HEK293T (cell line): Measurements from ENCODE around the gene CHCHD3.

Experiments used
- ELF4 ChIP-seq: fragments of 450-650 bp; IDR thresholded peaks from 2 replicates; pipeline ENCODE4 v1.6.1; 2017; ENCODE audit warnings: antibody characterized with exemption
- FOXK2 ChIP-seq: fragments of 450-650 bp; IDR thresholded peaks from 2 replicates; pipeline ENCODE4 v1.6.1; 2016; ENCODE audit warnings: mild to moderate bottlenecking
- FOXM1 ChIP-seq: fragments of 450-650 bp; IDR thresholded peaks from 2 replicates; pipeline ENCODE4 v1.6.1; 2017; ENCODE audit warnings: mild to moderate bottlenecking, borderline replicate concordance
- NFRKB ChIP-seq: fragments of 450-650 bp; IDR thresholded peaks from 2 replicates; pipeline ENCODE4 v1.6.1; 2016; ENCODE audit warnings: mild to moderate bottlenecking, moderate library complexity
- SP1 ChIP-seq: fragments of 450-650 bp; IDR thresholded peaks from 2 replicates; pipeline ENCODE4 v1.6.1; 2017
- SUZ12 ChIP-seq: fragments of 450-650 bp; IDR thresholded peaks from 2 replicates; pipeline ENCODE4 v1.6.1; 2016; ENCODE audit warnings: mild to moderate bottlenecking
- TARDBP ChIP-seq: fragments of 450-650 bp; IDR thresholded peaks from 2 replicates; pipeline ENCODE4 v1.6.1; 2016
- ZNF384 ChIP-seq: fragments of 450-650 bp; IDR thresholded peaks from 2 replicates; pipeline ENCODE4 v1.6.1; 2016
- TF ChIP-seq, protein P1 (sequence below): fragments of 450-650 bp; IDR thresholded peaks from 2 replicates; pipeline ENCODE4 v1.6.1; 2016

DNA sequence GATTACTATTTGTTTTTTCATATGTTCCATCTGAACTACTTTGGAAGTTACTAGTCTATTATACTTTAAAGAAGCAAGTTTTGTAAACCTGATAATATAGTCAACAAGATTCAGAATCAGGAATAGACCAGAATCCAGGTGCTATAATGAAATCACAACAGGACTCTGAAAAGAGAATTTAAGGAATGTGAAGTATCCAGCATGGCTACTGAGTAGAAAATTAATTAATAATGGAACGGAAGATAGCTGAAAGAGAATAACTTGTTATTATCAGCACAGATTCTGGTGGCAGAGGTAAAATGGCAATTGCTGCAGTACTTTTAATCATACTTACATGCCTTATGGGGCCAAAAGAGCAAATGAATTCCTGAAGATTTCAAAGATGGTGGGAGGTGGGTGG lies 43.1 kb upstream of the CHCHD3 start:
- TF ChIP-seq, protein P1, sequence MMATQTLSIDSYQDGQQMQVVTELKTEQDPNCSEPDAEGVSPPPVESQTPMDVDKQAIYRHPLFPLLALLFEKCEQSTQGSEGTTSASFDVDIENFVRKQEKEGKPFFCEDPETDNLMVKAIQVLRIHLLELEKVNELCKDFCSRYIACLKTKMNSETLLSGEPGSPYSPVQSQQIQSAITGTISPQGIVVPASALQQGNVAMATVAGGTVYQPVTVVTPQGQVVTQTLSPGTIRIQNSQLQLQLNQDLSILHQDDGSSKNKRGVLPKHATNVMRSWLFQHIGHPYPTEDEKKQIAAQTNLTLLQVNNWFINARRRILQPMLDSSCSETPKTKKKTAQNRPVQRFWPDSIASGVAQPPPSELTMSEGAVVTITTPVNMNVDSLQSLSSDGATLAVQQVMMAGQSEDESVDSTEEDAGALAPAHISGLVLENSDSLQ = no peak
- TF ChIP-seq SUZ12 = no peak
- TF ChIP-seq FOXM1 = no peak
- TF ChIP-seq NFRKB = no peak
- no peak for TF ChIP-seq SP1
- no peak for TF ChIP-seq ELF4
- no peak for TF ChIP-seq FOXK2
- TF ChIP-seq ZNF384 = no peak
- TF ChIP-seq TARDBP = no peak
